Naive thymus-derived CD4-positive, alpha-beta T cell (primary cell): Measurements from ENCODE around the gene ARHGEF17. TPM values are rescaled to one million over a fixed set of nuclear protein-coding genes. Genes with fewer than 3 reads are reported as not detected.
A peak's percentile ranks its signal among the peaks of the same experiment; 100 is the strongest.

ENCODE experiments used
- ATAC-seq: fragments of 150-1000 bp; cut with Tn5 transposase; 2 replicates; pipeline ENCODE4 v1.10.0; 2021; ENCODE audit warnings: mild to moderate bottlenecking, moderate library complexity
- CTCF ChIA-PET: fragments of 350-600 bp; sonication (Branson Sonifier 250); formaldehyde crosslinking; loops from one replicate; lab custom pipeline; 2021; ENCODE audit warnings: antibody characterized with exemption; lab: Charles Lee
- POLR2A ChIA-PET: fragments of 350-600 bp; sonication (Branson Sonifier 250); formaldehyde crosslinking; loops from one replicate; lab custom pipeline; 2021; ENCODE audit warnings: antibody characterized with exemption, inconsistent platforms; lab: Charles Lee
- DNase-seq, 9 donors: peaks; one replicate each; pipeline versions ENCODE4 v3.0.0 to v3.0.0-alpha.2; 2020 to 2022; ENCODE audit warnings: mixed read lengths in 1 of 9
- H3K27ac ChIP-seq: one replicate; pipeline ENCODE4 v1.7.0; 2013; ENCODE audit warnings: mild to moderate bottlenecking, low read depth, low read length, moderate library complexity
- H3K27me3 ChIP-seq, 2 donors: one replicate each; pipeline ENCODE4 v1.7.0; 2013; ENCODE audit warnings: low read length in 2 of 2, mild to moderate bottlenecking in 2 of 2, moderate library complexity in 2 of 2; ENCODE audit not compliant: control insufficient read depth in 2 of 2, insufficient read depth in 2 of 2
- H3K36me3 ChIP-seq, 3 experiments: 1 replicate in 2 of 3; 2 replicates in 1 of 3; pipeline ENCODE4 v1.7.0; 2013; ENCODE audit warnings: low read length in 3 of 3, mild to moderate bottlenecking in 3 of 3, moderate library complexity in 1 of 3; ENCODE audit not compliant: insufficient read depth in 3 of 3, control insufficient read depth in 2 of 3
- H3K4me1 ChIP-seq, 2 donors: one replicate each; pipeline ENCODE4 v1.7.0; 2013; ENCODE audit warnings: low read length in 2 of 2, mild to moderate bottlenecking in 2 of 2, moderate library complexity in 1 of 2; ENCODE audit not compliant: control insufficient read depth in 2 of 2, insufficient read depth in 2 of 2
- H3K4me3 ChIP-seq: 2 replicates; pipeline ENCODE4 v1.7.0; 2013; ENCODE audit warnings: mild to moderate bottlenecking, low read length
- H3K9me3 ChIP-seq, 3 experiments: 1 replicate in 2 of 3; 2 replicates in 1 of 3; pipeline ENCODE4 v1.7.0; 2013; ENCODE audit warnings: low read length in 3 of 3; ENCODE audit not compliant: control insufficient read depth in 2 of 3
- H3K27ac Mint-ChIP-seq, 9 donors: one replicate each; pipeline ENCODE4 v1.8.0; 2020 to 2022; ENCODE audit warnings: mixed read lengths in 9 of 9, mild to moderate bottlenecking in 8 of 9, moderate library complexity in 5 of 9, inconsistent platforms in 2 of 9
- H3K27me3 Mint-ChIP-seq, 5 donors: one replicate each; pipeline ENCODE4 v1.8.0; 2021 to 2022; ENCODE audit warnings: mixed read lengths in 5 of 5, mild to moderate bottlenecking in 1 of 5
- H3K36me3 Mint-ChIP-seq, 5 donors: one replicate each; pipeline ENCODE4 v1.8.0; 2020 to 2022; ENCODE audit warnings: mixed read lengths in 5 of 5, mild to moderate bottlenecking in 3 of 5, inconsistent platforms in 1 of 5
- H3K4me1 Mint-ChIP-seq, 7 donors: one replicate each; pipeline ENCODE4 v1.8.0; 2020 to 2022; ENCODE audit warnings: mixed read lengths in 7 of 7, mild to moderate bottlenecking in 3 of 7, inconsistent platforms in 1 of 7
- H3K4me3 Mint-ChIP-seq, 10 donors: one replicate each; pipeline ENCODE4 v1.8.0; 2020 to 2022; ENCODE audit warnings: mild to moderate bottlenecking in 10 of 10, mixed read lengths in 10 of 10, moderate library complexity in 6 of 10, inconsistent platforms in 2 of 10
- H3K9me3 Mint-ChIP-seq, 11 donors: one replicate each; pipeline ENCODE4 v1.8.0; 2020 to 2022; ENCODE audit warnings: mixed read lengths in 11 of 11, mild to moderate bottlenecking in 4 of 11, inconsistent platforms in 1 of 11, moderate library complexity in 1 of 11
- intact Hi-C, 2 donors: fragments of 100-400 bp; cut with micrococcal nuclease; formaldehyde crosslinking; loops; one replicate each; pipeline ENCODE4 v1.15.1; 2023
- polyA plus RNA-seq, 2 donors: library from polyadenylated mRNA; unstranded; fragments of 300-500 nt; fragmentation: Illumina TruSeq; gene quantifications; one replicate each; pipeline ENCODE4 v1.2.3, GENCODE V29; 2021
- total RNA-seq, 6 experiments: library from RNA in 5 of 6; stranded (reverse) in 5 of 6; gene quantifications; 1 replicate in 5 of 6; 2 replicates in 1 of 6; pipeline ENCODE4 v1.2.3 and lab custom pipeline; 2021 to 2026

Gene ARHGEF17
- total and polyA plus RNA-seq, 7 experiments from 2014 or later = 0.11 to 1.1 (median 0.98) TPM; not detected in 4

DNA sequence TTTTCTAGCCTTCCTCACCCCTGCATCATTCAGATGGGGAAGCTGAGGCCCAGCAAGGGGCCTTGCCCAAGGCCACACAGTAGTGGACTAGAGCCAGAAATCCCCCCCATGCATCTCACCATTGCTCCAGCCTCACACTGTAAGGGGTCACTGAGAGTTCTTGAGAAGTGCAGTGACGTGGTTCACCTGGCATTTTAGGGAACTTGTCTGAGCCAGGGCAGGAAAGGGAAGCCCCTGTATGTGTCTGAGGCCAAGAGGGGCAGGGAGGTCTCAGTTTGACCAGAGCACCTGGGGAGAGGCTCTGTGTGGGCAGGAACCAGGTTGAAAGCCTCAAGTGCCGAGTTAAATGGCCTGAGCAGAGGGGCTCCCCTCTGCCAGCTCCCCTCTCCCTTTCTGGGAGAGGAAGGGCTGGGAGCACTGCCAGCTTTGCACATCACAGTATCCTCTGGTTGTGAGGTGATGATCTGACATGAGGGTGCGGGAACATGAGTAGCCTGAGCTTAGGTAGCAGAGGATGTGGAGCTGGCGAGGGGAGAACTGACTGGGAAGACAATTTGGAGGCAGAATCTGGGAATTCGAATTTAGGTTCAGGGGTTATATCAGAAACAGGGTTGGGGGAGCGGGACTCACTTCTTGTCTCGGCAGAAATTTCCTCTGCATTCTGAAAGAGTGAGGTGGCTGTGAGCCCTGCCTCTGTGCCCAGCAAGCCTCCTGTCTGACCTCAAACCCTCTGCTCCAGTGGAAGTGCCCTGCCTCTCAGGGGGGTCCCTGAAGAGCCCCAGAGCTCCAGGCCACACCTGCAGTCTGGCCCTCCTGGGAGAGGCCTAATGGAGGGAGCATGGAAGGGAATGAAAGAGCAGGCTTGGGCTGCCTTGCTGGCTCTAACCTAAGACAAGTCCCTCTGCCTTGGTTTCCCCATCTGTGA is 14.6 kb downstream of the ARHGEF17 start:
- Mint-ChIP-seq H3K4me1 (peaks cover 0 to 11% (median 8%) of the 10 kb centered on the region in 7 donors), H3K4me3 (no peak overlapping the region), H3K27me3 (no peaks in the 10 kb centered on the region), H3K9me3 (no peaks in the 10 kb centered on the region), H3K36me3 (peaks cover 0 to 4% (median 0%) of the 10 kb centered on the region in 5 donors), H3K27ac (peak overlapping the region in 1 of 9 donors; percentile 72)
- ChIA-PET CTCF (interaction anchor here (3.3 kb wide), 1 partner anchor 12 kb away, joined by 12 read pairs; no protein-coding TSS in a partner anchor), POLR2A (no interaction called here)
- no peak for DNase-seq
- Histone ChIP-seq H3K27ac (no peak overlapping the region), H3K27me3 (no peaks in the 10 kb centered on the region), H3K36me3 (no peaks in the 10 kb centered on the region), H3K4me3 (no peak overlapping the region), H3K4me1 (no peaks in the 10 kb centered on the region), H3K9me3 (no peaks in the 10 kb centered on the region)
- ATAC-seq = peak; percentile 59
- intact Hi-C loops = no loop called here

DNA sequence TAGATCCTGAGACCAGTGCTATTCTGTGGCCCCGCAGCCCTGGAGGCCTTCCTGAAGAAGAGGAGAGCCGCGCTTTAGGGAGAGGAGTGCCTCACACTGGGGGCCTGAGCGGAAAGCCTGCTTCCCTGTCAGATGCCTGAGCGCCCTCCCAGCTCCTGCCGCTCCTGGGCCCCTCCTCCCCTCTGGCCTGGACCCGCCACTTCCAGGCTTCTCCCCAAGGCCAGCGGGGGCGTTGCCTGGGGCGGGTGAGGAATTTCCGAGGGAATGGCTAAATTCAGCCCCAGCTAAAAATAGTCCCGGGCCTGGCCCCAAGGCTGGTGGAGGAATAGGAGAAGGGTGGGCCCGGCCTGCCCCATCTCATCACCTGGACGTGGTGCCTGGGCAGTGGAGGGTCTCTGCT is 15.4 kb downstream of the ARHGEF17 start:
- intact Hi-C loops = no loop called here
- CTCF ChIA-PET = interaction anchor here (3.3 kb wide), 1 partner anchor 12 kb away, joined by 12 read pairs; no protein-coding TSS in a partner anchor
- no peak for ATAC-seq

DNA sequence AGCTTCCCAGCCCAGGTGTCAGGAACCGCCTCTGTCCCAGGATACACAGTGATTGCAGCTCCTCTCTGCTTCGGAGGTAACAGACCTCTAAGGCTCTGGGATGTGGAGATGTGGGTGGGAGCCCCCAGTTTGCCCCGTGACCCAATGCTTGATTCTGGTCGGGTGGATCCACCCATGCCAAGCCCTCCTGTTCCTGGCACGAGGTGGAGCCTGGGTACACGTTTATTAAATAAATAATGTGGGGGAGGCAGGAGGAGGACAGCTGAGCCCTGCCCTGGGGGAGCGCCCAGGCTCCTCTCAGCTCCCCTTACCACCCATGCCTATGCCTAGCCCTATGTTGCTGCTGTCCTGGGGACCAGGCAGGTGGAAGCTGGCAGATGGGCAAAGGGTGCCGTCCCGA is 16.0 kb downstream of the ARHGEF17 start:
- H3K9me3 Mint-ChIP-seq = no peaks in the 10 kb centered on the region
- CTCF ChIA-PET = no interaction called here

More for the DNA sequence above, 15.4 kb downstream of the ARHGEF17 start:
- H3K9me3 ChIP-seq = no peaks in the 10 kb centered on the region
- Mint-ChIP-seq H3K27ac (no peak overlapping the region), H3K4me3 (no peak overlapping the region), H3K4me1 (peaks cover 0 to 11% (median 8%) of the 10 kb centered on the region in 7 donors), H3K36me3 (peaks cover 0 to 4% (median 0%) of the 10 kb centered on the region in 5 donors), H3K27me3 (no peaks in the 10 kb centered on the region), H3K9me3 (no peaks in the 10 kb centered on the region)
- DNase-seq = no peak
- no peaks in the 10 kb centered on the region for H3K36me3 ChIP-seq
- H3K27ac ChIP-seq = no peak overlapping the region
- POLR2A ChIA-PET = no interaction called here
- H3K4me1 ChIP-seq = no peaks in the 10 kb centered on the region
- H3K27me3 ChIP-seq = no peaks in the 10 kb centered on the region
- H3K4me3 ChIP-seq = no peak overlapping the region

DNA sequence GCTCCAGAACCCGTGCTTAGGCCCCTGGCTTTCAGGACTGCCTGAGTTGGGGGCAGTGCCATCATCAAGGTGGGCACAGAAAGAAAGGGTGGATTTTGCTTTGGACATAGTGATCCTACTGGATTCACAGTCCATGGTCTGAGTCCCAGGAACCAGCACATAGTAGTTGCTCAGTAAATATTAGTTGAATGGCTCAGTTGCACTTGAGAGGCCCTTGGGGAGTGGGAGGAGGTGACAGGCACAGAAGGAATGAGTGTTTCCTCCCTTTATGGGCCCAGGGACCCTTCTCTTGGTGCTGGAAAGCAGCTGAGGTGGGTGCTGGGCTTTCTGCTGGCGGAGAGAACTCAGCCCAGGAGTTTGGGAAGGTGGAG is 16.6 kb downstream of the ARHGEF17 start:
- Histone ChIP-seq H3K4me3 (no peak overlapping the region), H3K4me1 (no peaks in the 10 kb centered on the region), H3K27ac (no peak overlapping the region), H3K9me3 (no peaks in the 10 kb centered on the region), H3K27me3 (no peaks in the 10 kb centered on the region), H3K36me3 (no peaks in the 10 kb centered on the region)
- peaks cover 0 to 2% (median 0%) of the 10 kb centered on the region in 5 donors for H3K27me3 Mint-ChIP-seq
- ATAC-seq (no peak), DNase-seq (no peak)
- POLR2A ChIA-PET = no interaction called here
- CTCF ChIA-PET = no interaction called here
- H3K9me3 Mint-ChIP-seq = no peaks in the 10 kb centered on the region
- H3K27ac Mint-ChIP-seq = no peak overlapping the region
- H3K4me3 Mint-ChIP-seq = no peak overlapping the region
- peaks cover 0 to 11% (median 8%) of the 10 kb centered on the region in 7 donors for H3K4me1 Mint-ChIP-seq
- intact Hi-C loops = no loop called here
- H3K36me3 Mint-ChIP-seq = no peaks in the 10 kb centered on the region

More for the DNA sequence above, 16.0 kb downstream of the ARHGEF17 start:
- intact Hi-C loops = no loop called here
- H3K27ac ChIP-seq = no peak overlapping the region
- no peak overlapping the region for H3K4me3 Mint-ChIP-seq
- H3K4me3 ChIP-seq = no peak overlapping the region
- peaks cover 0 to 3% (median 0%) of the 10 kb centered on the region in 5 donors for H3K36me3 Mint-ChIP-seq
- H3K36me3 ChIP-seq = no peaks in the 10 kb centered on the region
- no peak overlapping the region for H3K27ac Mint-ChIP-seq
- H3K27me3 ChIP-seq = no peaks in the 10 kb centered on the region
- H3K27me3 Mint-ChIP-seq = peaks cover 0 to 2% (median 0%) of the 10 kb centered on the region in 5 donors
- H3K9me3 ChIP-seq = no peaks in the 10 kb centered on the region
- POLR2A ChIA-PET = no interaction called here
- ATAC-seq (no peak), DNase-seq (no peak)
- H3K4me1 Mint-ChIP-seq = peaks cover 0 to 11% (median 8%) of the 10 kb centered on the region in 7 donors
- H3K4me1 ChIP-seq = no peaks in the 10 kb centered on the region

DNA sequence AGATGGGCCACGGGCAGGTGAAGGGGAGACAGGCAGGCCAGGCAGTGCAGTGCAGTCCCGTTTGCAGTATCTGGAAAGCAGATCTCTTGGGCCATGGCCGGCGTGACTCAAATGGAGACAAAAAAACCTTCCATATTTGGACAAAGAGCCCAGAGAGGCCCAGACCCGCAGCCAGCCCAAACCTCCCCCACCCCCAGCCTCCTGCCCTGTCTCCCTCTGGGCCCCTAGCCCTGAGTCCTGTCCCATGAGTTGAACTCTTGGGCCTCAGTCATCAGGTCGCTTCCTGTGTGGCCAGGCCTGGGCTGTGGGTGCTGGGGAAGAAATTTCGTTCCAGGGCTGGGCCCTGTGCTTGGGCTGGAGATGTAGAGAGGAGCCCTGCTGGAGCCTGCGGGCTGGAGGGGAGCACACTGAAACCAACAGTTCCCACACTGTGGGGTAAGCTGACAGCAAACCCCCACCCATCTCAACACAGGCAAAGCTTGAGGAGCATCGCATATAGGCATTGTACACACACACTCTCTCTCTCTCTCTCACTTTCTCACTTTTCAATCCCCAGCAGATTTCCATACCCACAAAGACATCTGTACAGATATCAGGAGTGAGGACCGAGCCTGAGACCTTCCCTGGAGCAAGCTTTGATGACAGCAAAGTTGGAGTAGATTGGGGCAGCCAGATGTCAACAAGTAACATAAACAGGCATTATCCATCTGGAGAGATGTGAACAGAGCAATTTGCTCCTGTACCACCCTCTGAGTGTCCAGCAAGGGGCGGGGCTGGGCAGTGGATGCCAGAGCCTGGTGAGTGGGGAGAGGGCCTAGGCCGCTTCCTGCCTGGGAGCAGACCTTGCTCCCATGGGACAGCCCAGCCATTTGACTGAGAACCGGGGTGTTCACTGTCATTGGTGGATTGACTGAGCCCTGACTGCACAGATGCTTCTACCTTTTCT is 17.2 kb downstream of the ARHGEF17 start:
- H3K4me1 ChIP-seq = no peaks in the 10 kb centered on the region
- H3K36me3 ChIP-seq = no peaks in the 10 kb centered on the region
- Mint-ChIP-seq H3K36me3 (no peaks in the 10 kb centered on the region), H3K27ac (peak overlapping the region in 3 of 9 donors; percentile 23 to 60 (median 40)), H3K4me1 (peaks cover 0 to 11% (median 8%) of the 10 kb centered on the region in 7 donors), H3K27me3 (peaks cover 0 to 4% (median 0%) of the 10 kb centered on the region in 5 donors), H3K9me3 (no peaks in the 10 kb centered on the region), H3K4me3 (no peak overlapping the region)
- H3K27me3 ChIP-seq = no peaks in the 10 kb centered on the region
- H3K9me3 ChIP-seq = no peaks in the 10 kb centered on the region
- ATAC-seq (no peak), DNase-seq (no peak)
- H3K27ac ChIP-seq = no peak overlapping the region
- POLR2A ChIA-PET = no interaction called here
- CTCF ChIA-PET = no interaction called here
- H3K4me3 ChIP-seq = no peak overlapping the region
- intact Hi-C loops = no loop called here

DNA sequence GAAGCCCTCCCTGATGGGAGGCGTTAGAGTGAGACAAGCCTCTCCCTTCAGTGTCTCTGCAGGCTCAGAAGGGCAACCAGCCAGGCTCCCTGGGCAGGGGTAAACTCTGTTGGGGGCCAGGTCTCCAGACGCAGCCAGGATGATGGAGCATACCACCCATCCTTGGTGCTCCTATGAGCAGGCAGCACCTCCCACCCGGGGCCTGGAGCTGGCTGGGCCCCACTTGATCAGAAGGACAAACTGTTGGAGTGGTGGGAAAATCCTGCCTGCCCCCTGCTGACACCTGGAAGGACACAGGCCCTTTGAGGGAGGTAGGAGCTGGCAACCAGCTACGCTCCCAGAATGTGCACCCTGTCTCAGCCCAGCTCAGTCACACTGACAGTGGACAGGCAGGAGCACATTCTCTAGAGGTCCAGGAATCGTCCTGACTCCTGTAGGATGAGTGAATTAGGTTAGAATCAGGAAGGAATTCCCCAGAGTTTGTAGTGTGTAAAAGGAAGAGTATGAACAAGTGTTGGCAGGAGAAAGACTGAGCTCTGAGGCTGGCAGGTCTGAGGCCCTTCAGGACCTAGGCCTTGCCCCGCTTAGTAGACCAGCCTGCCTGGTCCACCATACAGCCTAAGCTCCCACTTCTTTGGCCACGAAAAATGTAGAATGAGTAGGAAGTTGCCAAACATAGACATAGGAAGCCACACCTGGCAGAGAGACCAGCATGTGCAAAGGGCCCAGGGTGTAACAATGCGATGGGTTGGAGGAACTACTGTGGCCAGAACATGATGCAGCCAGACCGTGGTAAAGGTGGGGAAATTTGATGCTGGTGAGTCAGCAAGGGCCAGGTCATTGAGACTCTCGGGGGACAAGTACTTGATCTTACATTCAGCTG is 19.1 kb downstream of the ARHGEF17 start:
- peaks cover 0 to 4% (median 0%) of the 10 kb centered on the region in 5 donors for H3K27me3 Mint-ChIP-seq
- H3K4me1 Mint-ChIP-seq = peaks cover 0 to 7% (median 2%) of the 10 kb centered on the region in 7 donors
- ATAC-seq (no peak), DNase-seq (no peak)
- no peaks in the 10 kb centered on the region for H3K36me3 Mint-ChIP-seq
- intact Hi-C loops = no loop called here
- ChIA-PET CTCF (no interaction called here), POLR2A (no interaction called here)
- H3K4me3 ChIP-seq = no peak overlapping the region
- H3K9me3 ChIP-seq = no peaks in the 10 kb centered on the region
- H3K4me3 Mint-ChIP-seq = no peak overlapping the region
- H3K4me1 ChIP-seq = no peaks in the 10 kb centered on the region
- H3K27me3 ChIP-seq = no peaks in the 10 kb centered on the region
- peak overlapping the region in 1 of 9 donors; percentile 72 for H3K27ac Mint-ChIP-seq
- no peaks in the 10 kb centered on the region for H3K36me3 ChIP-seq
- no peaks in the 10 kb centered on the region for H3K9me3 Mint-ChIP-seq
- no peak overlapping the region for H3K27ac ChIP-seq
